Measurements from ENCODE around the gene ZMIZ1.

DNA sequence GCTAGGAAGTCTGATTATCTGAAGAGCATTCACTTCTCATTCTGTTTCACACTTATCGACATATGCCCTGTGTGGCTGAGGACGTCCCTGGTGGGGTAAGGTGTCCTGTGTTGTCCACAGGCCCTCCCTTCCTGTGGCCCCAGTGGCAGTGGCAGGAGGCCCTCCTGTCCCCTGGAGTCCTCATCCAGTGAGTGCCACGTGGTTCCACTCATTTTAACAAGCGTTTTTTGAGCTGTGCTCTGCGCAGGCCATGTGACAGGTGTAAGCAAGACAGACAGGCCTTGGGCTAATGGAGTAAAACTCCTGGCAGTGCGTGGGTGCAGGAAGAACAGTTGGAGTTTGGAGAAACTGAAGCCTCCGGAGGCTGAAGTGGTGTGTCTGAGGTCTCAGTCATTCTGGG, 239.2 kb downstream of the ZMIZ1 start:
- TF ChIP-seq CTCF (IDR thresholded peaks at IDR 0.05) (no peak), POLR2A (IDR thresholded peaks at IDR 0.05) (no peak)
